T-helper 22 cell (primary cell): ENCODE measurements around the gene RBM23.

Experiments used
- DNase-seq: peaks from one replicate; pipeline ENCODE4 v3.0.0-alpha.2; 2020; ENCODE audit warnings: low read depth

The RBM23 gene

DNA sequence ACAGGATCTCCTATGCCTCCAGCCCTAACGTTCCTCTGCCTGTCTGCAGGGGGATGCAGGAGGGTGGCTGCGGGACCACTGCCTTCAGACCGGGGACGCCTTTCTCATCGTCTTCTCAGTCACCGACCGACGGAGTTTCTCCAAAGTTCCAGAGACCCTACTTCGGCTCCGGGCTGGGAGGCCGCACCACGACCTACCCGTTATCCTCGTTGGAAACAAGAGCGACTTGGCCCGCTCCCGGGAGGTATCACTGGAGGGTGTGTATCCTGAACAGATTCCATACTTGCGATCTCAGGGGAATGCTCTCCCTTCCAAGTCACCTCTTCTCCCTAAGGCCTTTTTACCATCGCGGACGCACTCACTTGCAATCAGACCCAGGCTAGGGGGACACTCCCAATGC lies 33.0 kb downstream of the RBM23 start:
- DNase-seq: no peak

DNA sequence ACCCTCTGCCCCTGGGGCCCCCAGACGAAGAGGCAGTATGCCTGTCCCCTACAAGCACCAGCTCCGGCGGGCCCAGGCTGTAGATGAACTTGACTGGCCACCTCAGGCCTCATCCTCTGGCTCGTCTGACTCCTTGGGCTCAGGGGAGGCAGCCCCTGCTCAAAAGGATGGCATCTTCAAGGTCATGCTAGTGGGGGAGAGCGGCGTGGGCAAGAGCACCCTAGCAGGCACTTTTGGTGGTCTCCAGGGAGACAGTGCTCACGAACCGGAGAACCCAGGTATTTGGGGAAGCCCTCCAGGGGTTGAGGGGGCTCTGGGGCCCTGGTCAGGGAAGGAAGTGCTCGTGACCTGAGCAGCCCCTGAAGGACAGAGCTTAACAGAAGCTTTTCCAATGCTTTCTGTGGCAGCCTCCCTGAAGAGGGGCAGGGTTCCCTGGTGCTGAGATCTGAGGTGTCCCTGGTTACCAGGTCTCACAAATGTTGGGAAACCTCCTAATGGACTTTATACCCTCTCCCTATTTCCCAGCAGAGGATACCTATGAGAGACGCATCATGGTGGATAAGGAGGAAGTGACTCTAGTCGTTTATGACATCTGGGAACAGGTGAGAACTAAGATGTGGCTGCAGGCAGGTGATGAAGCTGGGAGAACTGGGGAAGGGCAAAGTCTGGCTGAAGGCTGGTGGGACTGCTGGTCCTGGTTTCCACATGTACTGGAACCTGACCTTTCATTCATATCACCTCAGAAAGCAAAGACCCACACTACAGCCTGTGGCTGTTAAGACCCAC lies 34.0 kb downstream of the RBM23 start:
- DNase-seq: no peak

DNA sequence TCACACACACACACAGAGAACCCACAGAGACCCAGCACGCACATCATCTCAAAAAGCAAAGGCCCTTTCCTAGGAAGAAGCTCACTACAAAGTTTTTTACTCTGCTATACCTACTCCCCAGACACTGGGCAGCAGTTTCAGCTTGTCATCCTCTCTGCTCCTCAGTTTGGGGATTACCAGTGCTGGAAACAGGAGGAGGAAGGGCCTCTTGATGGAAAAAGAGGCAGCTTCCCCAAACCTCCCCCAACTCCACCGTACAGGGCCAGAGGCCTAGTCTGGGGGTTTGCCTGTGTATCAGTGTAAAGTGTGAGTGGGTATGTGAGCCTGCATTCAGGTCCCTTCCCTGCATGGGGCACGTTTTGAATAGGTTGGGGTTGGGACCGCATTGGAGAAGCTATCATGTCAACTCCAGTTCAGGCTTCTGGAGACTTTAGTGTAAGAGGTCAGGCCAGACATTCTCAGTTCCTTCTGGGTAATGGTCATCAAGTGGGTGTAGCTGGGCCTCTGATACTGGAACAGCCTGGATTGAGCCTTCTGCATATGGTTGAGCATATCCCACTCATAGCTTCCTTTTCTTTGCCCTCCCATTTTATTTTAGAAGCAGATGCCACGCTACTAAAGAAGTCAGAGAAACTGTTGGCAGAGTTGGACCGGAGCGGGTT lies 34.7 kb downstream of the RBM23 start:
- no peak for DNase-seq

DNA sequence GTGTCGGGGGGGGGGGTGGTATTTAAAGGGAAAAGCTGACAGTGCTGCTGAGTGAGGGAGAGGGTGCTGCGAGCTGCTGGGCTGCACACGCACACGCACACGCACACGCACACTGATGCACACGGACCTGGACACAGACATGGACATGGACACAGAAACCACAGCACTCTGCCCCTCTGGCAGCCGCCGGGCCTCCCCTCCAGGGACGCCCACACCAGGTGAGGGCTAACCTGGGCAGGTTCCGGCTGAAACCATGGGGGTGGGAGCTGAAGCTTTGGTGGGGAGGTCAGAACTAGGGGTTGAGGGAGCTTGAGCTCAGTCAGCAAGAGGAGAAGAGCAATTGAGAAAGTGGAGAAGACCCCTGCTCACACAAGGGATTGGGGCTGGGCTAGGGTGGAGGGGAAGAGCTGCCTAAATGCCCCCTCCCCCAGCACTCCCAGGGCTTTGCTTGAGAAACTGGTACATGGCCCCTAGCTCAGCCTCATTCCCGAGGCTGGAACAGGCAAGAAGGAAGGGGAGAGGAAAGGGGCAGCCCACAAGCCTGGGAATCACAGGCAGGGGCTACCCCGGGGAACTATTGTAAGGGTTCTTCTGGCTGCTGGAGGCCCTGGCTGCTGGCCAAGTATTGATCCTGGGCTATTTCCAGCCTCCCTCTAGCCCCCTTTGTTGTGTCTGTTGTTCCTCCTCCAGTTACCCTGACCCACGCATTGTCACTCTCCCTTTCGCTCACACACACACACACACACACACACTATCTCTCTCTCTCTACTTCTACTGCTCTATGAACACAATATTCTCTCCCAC lies 35.6 kb downstream of the RBM23 start, which contains the start of gene REM2:
Gene REM2, plus strand, starts transcription at position 50 of the 804 bp plus-strand sequence. Its CDS starts 66 bp downstream, at position 116.
- DNase-seq: no peak

DNA sequence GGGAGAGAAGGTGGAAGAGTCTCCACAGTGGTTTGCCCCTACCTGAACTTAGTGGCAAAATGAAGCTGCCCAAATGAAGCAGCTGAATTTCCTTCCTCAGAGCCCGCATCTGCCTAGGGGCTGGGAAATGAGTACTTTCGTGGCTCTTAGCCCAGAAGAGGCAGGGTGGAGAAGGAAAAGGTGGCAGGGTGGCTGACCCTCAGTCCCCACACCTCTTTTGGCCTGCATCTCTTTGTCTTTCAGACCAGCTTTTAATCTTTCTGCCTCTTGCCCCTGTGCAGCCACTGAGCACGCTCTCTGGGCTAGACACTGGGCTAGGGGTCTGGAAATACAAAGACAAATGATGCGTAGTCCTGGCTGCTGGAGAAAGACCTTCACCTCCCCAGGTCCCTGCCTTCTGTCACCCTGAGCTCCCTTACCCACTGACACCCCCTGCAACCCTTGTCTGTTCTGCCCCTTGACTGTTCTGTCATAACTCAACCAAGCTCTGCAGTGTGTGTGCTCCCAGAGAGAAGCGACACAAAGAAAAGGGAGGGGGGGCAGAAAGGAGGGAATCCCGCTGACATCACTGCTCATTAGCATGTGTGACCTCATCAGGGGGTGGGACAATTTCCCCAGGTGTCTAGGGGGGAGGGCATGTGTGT lies 36.3 kb downstream of the RBM23 start:
- peak; percentile 25 for DNase-seq

DNA sequence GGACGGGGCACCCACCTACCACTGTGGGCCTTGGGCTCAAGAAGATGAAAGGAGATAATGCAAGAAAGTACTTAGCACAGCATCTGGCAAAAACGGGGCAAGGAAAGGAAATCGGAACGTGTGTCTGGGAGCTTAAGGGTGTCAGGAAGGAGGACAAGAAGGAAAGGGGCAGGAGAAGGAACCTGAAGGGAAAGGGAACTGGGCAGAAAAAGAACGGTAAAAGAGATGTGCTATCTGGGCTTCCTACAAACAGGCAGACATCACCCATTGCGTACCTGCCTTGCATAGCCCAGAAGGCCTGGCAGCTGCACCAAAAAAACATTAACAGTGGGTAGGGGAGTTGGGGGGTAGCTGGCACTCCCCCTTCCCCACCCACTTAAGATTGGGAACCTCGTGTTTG lies 36.9 kb downstream of the RBM23 start:
- DNase-seq: no peak

DNA sequence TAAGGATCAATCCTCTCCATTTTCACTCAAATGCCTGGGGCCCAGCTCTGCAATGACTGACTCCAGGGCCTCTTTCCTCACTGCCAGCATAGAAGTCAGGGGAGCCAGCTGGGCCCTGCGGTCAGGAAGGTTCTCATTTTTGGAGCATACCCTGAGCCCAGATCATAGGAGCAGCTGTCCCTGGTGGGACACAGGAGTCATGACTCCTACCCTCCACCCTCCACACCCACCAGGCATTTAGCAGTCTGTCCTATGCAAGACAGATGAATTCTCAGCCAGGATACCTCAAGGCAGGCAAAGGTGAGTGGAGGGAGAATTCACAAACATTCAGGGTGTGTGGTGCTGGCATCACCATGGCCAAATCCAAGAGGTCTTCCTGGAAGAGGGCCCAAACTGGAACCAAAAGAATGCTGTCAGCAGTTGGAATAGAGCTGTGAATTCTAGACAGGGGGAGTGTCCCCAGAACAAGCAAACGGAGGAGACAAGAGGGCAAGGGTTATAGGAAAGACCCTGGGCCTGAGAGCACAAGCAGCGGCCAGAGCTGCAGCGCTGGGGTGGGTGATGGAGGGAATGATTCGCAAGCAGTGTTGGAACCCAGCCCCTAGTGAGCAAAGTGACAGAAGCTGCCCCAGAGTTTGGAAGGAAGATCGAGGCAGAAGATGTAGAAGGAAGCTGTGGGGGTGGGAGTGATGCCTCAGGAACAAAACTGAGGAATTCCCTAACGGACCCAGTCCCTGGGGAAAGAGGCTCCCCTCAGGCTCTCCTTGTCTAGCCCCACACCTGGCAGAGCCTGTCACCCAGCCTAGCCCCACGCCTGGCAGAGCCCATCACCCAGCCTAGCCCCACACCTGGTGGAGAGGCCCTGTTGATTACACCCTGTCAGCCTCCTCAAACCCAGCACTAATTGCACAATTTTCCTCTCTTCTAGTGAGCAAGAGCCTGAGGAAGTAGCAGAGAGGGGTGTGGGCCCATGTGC lies 40.4 kb downstream of the RBM23 start:
- no peak for DNase-seq

DNA sequence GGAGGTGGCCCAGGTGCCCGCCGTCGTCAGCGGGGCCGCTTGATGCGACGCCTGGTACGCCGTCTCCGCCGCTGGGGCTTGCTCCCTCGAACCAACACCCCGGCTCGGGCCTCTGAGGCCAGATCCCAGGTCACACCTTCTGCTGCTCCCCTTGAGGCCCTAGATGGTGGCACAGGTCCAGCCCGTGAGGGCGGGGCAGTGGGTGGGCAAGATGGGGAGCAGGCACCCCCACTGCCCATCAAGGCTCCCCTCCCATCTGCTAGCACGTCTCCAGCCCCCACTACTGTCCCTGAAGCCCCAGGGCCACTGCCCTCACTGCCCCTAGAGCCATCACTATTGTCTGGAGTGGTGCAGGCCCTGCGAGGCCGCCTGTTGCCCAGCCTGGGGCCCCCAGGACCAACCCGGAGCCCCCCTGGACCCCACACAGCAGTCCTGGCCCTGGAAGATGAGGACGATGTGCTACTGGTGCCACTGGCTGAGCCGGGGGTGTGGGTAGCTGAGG lies 41.9 kb downstream of the RBM23 start:
- no peak for DNase-seq

DNA sequence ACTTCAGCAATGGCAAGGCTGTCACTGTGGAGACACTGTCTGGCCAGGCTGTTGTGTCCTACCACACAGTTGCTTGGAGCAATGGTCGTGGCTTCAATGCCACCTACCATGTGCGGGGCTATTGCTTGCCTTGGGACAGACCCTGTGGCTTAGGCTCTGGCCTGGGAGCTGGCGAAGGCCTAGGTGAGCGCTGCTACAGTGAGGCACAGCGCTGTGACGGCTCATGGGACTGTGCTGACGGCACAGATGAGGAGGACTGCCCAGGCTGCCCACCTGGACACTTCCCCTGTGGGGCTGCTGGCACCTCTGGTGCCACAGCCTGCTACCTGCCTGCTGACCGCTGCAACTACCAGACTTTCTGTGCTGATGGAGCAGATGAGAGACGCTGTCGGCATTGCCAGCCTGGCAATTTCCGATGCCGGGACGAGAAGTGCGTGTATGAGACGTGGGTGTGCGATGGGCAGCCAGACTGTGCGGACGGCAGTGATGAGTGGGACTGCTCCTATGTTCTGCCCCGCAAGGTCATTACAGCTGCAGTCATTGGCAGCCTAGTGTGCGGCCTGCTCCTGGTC lies 43.1 kb downstream of the RBM23 start:
- no peak for DNase-seq

DNA sequence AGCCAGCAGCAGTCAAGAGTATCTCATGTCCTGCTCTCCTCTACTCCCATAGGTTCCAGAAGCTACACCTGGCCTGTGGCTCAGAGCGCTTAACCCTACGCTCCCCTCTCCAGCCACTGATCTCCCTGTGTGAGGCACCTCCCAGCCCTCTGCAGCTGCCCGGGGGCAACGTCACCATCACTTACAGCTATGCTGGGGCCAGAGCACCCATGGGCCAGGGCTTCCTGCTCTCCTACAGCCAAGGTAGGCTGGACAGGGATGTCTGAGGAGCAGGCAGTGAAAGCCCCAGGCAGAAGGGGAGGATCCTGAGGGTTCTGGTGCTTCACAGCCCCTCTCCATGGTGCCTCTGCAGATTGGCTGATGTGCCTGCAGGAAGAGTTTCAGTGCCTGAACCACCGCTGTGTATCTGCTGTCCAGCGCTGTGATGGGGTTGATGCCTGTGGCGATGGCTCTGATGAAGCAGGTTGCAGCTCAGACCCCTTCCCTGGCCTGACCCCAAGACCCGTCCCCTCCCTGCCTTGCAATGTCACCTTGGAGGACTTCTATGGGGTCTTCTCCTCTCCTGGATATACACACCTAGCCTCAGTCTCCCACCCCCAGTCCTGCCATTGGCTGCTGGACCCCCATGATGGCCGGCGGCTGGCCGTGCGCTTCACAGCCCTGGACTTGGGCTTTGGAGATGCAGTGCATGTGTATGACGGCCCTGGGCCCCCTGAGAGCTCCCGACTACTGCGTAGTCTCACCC lies 43.8 kb downstream of the RBM23 start:
- DNase-seq: no peak

DNA sequence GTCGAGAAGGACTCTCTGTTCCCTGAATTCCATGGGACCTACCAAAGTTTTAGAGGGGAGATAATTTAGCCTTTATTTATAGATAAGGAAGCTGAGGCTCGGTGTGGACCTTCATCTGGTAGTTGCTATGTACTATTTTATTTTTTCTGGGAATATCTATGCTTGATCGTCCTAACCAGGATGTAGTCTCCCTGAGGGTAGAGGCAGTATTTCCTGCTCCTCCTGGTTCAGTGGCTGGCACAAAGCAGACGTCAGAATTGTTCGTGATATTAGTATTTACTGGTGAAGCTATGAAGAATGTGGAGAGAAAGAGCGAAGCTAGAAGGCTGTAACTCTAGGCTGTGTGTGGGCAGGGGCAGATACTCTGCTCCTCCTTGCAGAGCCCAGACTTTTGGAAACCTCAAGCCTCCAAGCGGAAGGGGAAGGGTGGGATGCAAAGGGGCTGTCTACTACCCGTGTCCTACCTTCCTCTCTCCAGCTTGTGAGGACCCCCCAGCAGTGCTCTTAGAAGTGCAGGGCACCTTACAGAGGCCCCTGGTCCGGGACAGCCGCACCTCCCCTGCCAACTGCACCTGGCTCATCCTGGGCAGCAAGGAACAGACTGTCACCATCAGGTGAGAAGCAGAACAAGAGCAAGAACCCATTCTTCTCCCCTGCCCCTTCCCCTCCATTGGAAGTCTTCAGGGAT lies 46.0 kb downstream of the RBM23 start:
- no peak for DNase-seq

DNA sequence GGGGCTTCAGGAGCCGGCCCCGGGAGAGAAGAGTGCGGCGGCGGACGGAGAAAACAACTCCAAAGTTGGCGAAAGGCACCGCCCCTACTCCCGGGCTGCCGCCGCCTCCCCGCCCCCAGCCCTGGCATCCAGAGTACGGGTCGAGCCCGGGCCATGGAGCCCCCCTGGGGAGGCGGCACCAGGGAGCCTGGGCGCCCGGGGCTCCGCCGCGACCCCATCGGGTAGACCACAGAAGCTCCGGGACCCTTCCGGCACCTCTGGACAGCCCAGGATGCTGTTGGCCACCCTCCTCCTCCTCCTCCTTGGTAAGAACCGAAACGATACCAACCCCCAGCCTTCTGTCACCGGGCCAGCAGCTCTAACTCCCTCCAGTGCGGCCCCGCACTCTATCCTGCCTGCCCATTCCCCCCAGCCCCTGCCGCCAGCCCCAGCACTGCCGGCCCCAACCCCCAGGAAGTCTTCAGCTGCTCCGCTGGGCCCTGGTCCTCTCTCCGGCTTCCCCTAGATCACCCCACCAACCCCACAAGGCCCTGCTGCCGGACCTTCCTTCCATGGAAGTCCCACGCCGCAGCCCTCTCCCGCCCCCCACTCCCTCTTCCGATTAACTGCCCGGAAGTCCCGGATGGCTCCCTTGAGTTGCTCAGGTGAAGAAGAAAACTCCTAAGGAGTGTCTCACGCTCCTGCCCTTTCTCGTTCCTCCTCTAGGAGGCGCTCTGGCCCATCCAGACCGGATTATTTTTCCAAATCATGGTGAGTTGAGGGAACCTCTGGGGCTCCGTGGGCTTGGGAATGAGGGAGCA lies 46.7 kb downstream of the RBM23 start:
- DNase-seq: peak; percentile 43

DNA sequence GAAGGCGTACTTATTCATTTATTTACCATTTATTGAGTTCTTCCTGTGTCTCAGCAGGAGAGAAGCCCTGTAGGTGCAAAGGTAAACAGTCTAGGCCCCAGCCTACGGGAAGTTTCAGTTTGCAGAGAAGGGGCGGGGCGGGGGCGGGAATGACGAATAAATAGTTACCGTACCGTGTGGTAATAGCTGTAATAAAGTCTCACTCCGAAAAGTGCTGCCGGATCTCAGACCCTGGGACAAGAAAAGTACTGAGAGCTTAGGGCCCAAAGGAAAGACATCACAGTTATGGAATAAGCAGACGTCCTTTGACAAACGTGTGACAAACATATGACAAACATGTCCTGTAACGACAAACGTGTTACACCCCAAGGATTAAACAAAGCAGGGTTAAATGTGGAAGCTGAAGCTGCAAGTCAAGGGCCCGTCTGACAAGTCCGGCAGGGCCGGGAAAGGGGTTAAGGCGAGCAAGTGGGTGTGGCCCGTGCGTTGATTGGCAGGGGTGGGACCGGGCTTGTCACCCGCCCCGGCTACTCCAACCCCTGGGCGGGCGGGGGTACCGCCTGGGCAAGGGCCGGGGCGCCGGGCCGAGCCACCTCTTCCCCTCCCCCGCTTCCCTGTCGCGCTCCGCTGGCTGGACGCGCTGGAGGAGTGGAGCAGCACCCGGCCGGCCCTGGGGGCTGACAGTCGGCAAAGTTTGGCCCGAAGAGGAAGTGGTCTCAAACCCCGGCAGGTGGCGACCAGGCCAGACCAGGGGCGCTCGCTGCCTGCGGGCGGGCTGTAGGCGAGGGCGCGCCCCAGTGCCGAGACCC lies 47.5 kb downstream of the RBM23 start, which contains the start of gene LRP10:
Gene LRP10, plus strand, starts transcription at position 517 of the 809 bp plus-strand sequence. CDS start 564 bp downstream, outside the sequence.
- DNase-seq: peak; percentile 66

DNA sequence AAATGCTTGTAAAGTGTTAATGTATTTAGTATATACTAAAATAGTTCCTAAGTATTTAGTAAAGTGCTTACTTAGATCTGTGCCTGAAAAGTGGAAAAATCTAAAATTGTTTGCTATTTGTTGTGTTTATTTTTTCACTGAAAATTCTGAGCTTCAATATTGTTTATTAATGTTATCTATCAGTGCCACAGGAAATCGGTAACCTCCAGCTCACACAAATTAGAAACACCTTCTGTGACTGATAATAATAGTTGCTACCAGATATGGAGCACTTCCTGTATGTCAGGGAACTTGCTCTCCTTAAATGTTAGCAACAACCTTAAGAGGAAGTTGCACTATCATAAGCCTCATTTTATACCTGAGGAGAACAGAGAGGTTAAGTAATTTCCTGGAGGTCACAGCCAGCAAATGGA lies 48.1 kb downstream of the RBM23 start:
- no peak for DNase-seq

DNA sequence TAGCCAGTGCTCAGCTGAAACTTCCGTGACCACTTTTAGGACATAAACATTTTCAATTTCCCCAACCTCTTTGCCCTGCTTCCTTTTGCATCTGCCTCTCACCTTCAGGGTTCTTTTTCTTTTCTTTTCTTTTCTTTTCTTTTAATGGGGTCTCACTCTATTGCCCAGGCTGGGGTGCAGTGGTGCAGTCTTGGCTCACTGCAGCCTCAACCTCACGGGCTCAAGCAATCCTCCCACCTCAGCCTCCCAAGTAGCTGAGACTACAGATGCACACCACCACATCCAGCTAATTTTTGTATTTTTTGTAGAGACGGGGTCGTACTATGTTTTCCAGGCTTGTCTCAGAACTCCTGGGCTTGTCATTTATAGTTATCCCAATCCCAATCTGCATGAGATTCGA lies 52.1 kb downstream of the RBM23 start:
- DNase-seq: no peak

DNA sequence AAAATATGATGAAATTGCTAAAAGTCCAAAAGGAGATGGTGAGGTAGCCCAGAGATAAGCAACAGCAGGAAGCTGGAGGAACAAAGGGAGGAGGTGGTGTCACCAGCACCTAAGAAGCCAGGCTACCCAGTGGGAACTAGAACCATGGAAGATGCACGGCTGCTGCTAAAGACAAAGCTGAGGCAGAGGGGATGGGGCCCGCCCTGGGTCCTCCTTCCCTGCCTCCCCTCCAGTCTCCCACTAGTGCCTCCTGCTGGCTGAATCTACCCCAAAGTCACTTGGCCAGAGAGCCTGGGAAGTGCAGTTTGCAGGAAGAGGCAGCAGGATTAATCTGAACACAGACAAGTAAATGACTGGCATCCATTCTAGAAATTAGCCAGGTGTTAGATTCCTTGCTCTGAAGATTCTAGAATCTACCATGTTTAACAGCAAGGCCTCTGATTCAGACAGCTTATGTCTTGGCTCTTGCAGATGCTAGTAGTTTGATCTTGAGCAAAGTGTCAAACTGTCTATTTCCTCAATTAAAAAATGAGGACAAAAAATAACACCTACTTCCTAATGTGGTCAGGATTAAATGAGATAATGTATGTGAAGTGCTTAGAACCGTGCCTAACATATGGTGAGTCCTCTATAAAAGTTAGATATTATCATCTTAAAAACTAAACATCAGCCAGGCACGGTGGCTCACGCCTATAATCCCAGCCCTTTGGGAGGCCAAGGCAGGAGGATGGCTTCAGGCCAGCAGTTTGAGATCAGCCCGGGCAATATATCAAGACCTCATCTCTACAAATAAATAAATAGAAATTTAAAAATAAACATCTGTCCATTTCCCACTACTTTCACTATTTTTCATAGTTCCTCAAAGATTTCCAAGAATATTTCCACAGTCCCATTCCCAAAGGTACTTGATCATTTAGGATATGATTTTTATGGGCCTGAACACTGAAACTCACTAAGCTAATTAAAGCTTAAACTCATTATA lies 53.2 kb downstream of the RBM23 start:
- DNase-seq: no peak
